Stimulated activated naive CD4-positive, alpha-beta T cell treated with Interleukin-2 at 50 U/mL for 16 hours (primary cell): ENCODE measurements around the gene SEMA4F.

ENCODE experiments used
- DNase-seq: peaks from one replicate; lab custom pipeline; 2025; lab: John Stamatoyannopoulos, UW

SEMA4F gene

GRCh38 chr2:74668087-74668486, 14.0 kb downstream of the SEMA4F start:
- DNase-seq = no peak

- DNase-seq = no peak
Observed at GRCh38 chr2:74670263-74670662, 16.2 kb downstream of the SEMA4F start.

- no peak for DNase-seq
Observed at GRCh38 chr2:74671479-74671878, 17.4 kb downstream of the SEMA4F start.

- DNase-seq = no peak
Observed at GRCh38 chr2:74673826-74674528, 19.9 kb downstream of the SEMA4F start.

- DNase-seq = no peak
Observed at GRCh38 chr2:74675090-74675489, 21.0 kb downstream of the SEMA4F start.

GRCh38 chr2:74676331-74676730, 22.3 kb downstream of the SEMA4F start:
- DNase-seq = no peak

GRCh38 chr2:74679615-74680014, 25.6 kb downstream of the SEMA4F start:
- DNase-seq = no peak

GRCh38 chr2:74682501-74682900, 28.5 kb downstream of the SEMA4F start:
- DNase-seq = no peak

- DNase-seq = no peak
Observed at GRCh38 chr2:74685408-74685807, 31.4 kb downstream of the SEMA4F start.

- no peak for DNase-seq
Observed at GRCh38 chr2:74688881-74689280, 34.8 kb downstream of the SEMA4F start.

GRCh38 chr2:74689671-74690070, 35.6 kb downstream of the SEMA4F start:
- DNase-seq = no peak

- no peak for DNase-seq
Observed at GRCh38 chr2:74690571-74690970, 36.5 kb downstream of the SEMA4F start.

- DNase-seq = no peak
Observed at GRCh38 chr2:74691929-74692328, 37.9 kb downstream of the SEMA4F start.

GRCh38 chr2:74693213-74693612, 39.2 kb downstream of the SEMA4F start:
- no peak for DNase-seq

- DNase-seq = no peak
Observed at GRCh38 chr2:74693668-74694067, 39.6 kb downstream of the SEMA4F start.

GRCh38 chr2:74694281-74694680, 40.2 kb downstream of the SEMA4F start:
- DNase-seq = no peak

- no peak for DNase-seq
Observed at GRCh38 chr2:74695663-74696062, 41.6 kb downstream of the SEMA4F start.

- no peak for DNase-seq
Observed at GRCh38 chr2:74696829-74697228, 42.8 kb downstream of the SEMA4F start.

GRCh38 chr2:74700643-74701372, 46.8 kb downstream of the SEMA4F start:
- no peak for DNase-seq

- no peak for DNase-seq
Observed at GRCh38 chr2:74702001-74702715, 48.1 kb downstream of the SEMA4F start.

GRCh38 chr2:74703373-74703772, 49.3 kb downstream of the SEMA4F start:
- DNase-seq = no peak

GRCh38 chr2:74704216-74704615, 50.2 kb downstream of the SEMA4F start:
- no peak for DNase-seq

GRCh38 chr2:74706741-74707140, 52.7 kb downstream of the SEMA4F start:
- no peak for DNase-seq
